ENCODE results near the gene ELOVL4. TPM values are rescaled to one million over a fixed set of nuclear protein-coding genes. Genes with fewer than 3 reads are reported as not detected.

Gene ELOVL4
- polyA plus RNA-seq, 4 donors: 1.6 to 1.7 TPM; not detected in 2

DNA sequence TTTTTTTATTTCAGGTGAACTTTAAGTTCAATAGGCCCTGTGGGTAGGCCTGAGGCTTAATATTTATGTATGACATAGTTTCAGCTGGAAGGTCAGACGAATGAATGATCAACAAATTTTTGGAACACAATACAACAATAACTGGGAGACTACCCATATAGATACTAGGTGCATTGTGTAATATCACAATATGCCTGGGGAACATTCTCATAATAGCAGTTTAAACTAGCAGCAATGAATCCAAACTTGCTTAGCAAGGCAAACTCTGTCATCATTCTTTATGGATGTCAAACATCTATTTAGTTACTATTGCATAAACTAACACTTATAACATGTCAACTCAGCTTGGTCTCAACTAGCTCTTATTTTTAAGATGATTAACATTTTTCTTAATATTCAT is 49.3 kb downstream of the ELOVL4 start:
- DNase-seq: no peak
- Histone ChIP-seq H3K4me3 (ENCODE audit: low read depth in 1 of 3, low read length in 3 of 3) (no peak overlapping the region), H3K4me1 (ENCODE audit: control insufficient read depth in 3 of 3, insufficient read depth in 2 of 3, low read depth in 1 of 3, low read length in 2 of 3) (no peaks in the 10 kb centered on the region), H3K36me3 (ENCODE audit: control insufficient read depth in 3 of 3, insufficient read depth in 2 of 3, low read depth in 1 of 3, low read length in 3 of 3) (no peaks in the 10 kb centered on the region), H3K9me3 (ENCODE audit: control insufficient read depth in 2 of 2, insufficient read depth in 1 of 2, low read depth in 1 of 2, low read length in 1 of 2) (no peaks in the 10 kb centered on the region), H3K27me3 (ENCODE audit: control insufficient read depth in 3 of 3, insufficient read depth in 3 of 3, low read length in 3 of 3) (no peaks in the 10 kb centered on the region), H3K27ac (ENCODE audit: low read depth in 1 of 3, low read length in 2 of 3) (no peak overlapping the region)
- no peak for FAIRE-seq
- WGBS, 3 donors: 83 to 88% (median 86%) methylated on average over 1 of the region's 1 CpG

DNA sequence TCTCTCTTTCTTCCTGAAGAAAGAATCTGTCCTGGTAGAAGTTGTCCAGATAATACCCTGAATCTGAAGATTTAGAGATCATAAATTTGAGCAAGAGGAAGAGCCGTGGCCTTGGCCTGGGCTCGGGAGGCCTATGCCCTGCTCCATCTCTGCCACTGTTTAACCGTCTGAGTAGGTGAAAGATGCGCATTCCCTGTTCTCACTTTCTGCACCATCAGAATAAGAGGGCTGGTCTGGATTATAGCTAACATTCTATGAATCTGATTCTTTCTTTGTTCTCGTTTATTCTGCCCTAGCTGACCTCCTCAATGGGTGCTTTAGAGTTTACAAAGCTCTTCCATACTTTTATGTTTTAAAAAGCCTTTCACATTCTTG is 51.3 kb downstream of the ELOVL4 start:
- Histone ChIP-seq H3K27me3 (ENCODE audit: control insufficient read depth in 3 of 3, insufficient read depth in 3 of 3, low read length in 3 of 3) (no peaks in the 10 kb centered on the region), H3K9me3 (ENCODE audit: control insufficient read depth in 2 of 2, insufficient read depth in 1 of 2, low read depth in 1 of 2, low read length in 1 of 2) (no peaks in the 10 kb centered on the region), H3K4me3 (ENCODE audit: low read depth in 1 of 3, low read length in 3 of 3) (no peak overlapping the region), H3K36me3 (ENCODE audit: control insufficient read depth in 3 of 3, insufficient read depth in 2 of 3, low read depth in 1 of 3, low read length in 3 of 3) (no peaks in the 10 kb centered on the region), H3K27ac (ENCODE audit: low read depth in 1 of 3, low read length in 2 of 3) (no peak overlapping the region), H3K4me1 (ENCODE audit: control insufficient read depth in 3 of 3, insufficient read depth in 2 of 3, low read depth in 1 of 3, low read length in 2 of 3) (no peaks in the 10 kb centered on the region)
- no peak for DNase-seq
- FAIRE-seq: no peak
- 72 to 85% (median 74%) methylated on average over 5 of the region's 5 CpGs for WGBS, 3 donors

DNA sequence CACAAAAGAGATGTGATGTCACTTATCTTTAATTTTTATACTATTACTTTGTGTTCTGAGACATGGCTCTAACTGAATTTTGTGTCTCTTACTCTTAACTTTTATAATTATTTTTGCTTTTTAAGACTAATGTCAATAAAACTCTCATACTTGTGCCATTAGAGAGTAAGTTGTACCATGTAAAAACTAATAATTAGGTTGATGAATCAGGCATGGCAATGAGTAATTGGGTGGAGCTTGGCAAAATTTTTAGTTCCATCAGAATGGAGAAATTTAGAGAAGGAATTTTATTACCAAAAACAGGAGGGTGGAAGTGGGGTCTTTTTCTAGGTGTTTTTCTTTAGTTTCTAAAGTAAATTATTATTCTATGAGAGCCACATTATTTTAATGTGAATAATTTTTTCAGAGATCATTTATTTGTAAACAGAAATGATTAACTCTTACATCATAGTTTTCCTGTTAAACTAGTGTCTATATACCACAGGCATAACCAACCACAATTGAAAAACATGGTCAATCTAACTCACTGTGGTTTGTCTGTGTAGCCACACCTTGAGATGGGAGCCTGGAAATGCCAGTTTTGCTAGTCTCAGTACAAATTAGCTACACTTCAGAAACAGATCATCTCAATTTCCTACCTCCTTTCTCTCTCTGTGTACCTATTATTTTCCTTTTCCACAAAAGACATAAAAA is 51.8 kb downstream of the ELOVL4 start:
- no peak for DNase-seq
- no peak for FAIRE-seq
- Histone ChIP-seq H3K27me3 (ENCODE audit: control insufficient read depth in 3 of 3, insufficient read depth in 3 of 3, low read length in 3 of 3) (no peaks in the 10 kb centered on the region), H3K4me1 (ENCODE audit: control insufficient read depth in 3 of 3, insufficient read depth in 2 of 3, low read depth in 1 of 3, low read length in 2 of 3) (no peaks in the 10 kb centered on the region), H3K36me3 (ENCODE audit: control insufficient read depth in 3 of 3, insufficient read depth in 2 of 3, low read depth in 1 of 3, low read length in 3 of 3) (no peaks in the 10 kb centered on the region), H3K9me3 (ENCODE audit: control insufficient read depth in 2 of 2, insufficient read depth in 1 of 2, low read depth in 1 of 2, low read length in 1 of 2) (no peaks in the 10 kb centered on the region), H3K4me3 (ENCODE audit: low read depth in 1 of 3, low read length in 3 of 3) (no peak overlapping the region), H3K27ac (ENCODE audit: low read depth in 1 of 3, low read length in 2 of 3) (no peak overlapping the region)

DNA sequence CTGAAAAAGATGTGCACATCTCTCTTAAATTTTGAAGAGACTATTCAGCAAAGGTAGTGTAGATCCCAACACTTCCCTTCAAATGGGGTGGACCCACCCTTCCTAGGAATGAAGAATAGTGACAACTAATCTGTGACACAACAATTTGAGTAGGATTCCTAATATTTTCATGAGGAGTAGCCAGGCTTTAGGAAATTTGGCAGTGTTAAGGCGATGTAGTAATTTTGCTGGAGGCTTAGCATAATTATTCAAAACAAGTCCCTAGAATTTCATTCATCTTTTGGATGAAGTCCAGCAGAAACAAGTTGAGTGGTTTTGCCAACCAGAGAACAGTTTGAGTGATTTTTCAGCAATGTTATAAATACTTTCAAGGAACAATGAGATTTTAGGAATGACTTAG is 52.4 kb downstream of the ELOVL4 start:
- Histone ChIP-seq H3K4me3 (ENCODE audit: low read depth in 1 of 3, low read length in 3 of 3) (no peak overlapping the region), H3K27ac (ENCODE audit: low read depth in 1 of 3, low read length in 2 of 3) (no peak overlapping the region), H3K36me3 (ENCODE audit: control insufficient read depth in 3 of 3, insufficient read depth in 2 of 3, low read depth in 1 of 3, low read length in 3 of 3) (no peaks in the 10 kb centered on the region), H3K4me1 (ENCODE audit: control insufficient read depth in 3 of 3, insufficient read depth in 2 of 3, low read depth in 1 of 3, low read length in 2 of 3) (no peaks in the 10 kb centered on the region), H3K27me3 (ENCODE audit: control insufficient read depth in 3 of 3, insufficient read depth in 3 of 3, low read length in 3 of 3) (no peaks in the 10 kb centered on the region), H3K9me3 (ENCODE audit: control insufficient read depth in 2 of 2, insufficient read depth in 1 of 2, low read depth in 1 of 2, low read length in 1 of 2) (no peaks in the 10 kb centered on the region)
- no peak for FAIRE-seq
- 57 to 80% (median 75%) methylated on average over 1 of the region's 1 CpG for WGBS, 3 donors
- DNase-seq: no peak

DNA sequence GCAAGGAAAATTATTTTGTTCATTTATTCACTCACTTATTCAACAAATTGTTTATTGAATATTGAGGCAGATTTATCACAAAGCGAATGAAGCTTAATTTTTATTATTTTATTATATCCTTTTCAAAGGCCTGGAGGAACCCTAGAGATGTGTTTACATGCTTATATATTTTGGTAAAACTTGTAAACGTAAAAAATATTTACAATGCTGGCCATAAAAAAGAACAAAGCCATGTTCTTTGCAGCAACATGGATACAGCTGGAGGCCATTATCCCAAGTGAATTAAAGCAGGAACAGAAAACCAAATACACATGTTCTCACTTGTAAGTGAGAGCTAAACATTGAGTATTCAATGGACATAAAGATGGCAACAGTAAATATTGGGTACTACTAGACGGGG is 58.8 kb downstream of the ELOVL4 start:
- DNase-seq (no peak), FAIRE-seq (no peak)

DNA sequence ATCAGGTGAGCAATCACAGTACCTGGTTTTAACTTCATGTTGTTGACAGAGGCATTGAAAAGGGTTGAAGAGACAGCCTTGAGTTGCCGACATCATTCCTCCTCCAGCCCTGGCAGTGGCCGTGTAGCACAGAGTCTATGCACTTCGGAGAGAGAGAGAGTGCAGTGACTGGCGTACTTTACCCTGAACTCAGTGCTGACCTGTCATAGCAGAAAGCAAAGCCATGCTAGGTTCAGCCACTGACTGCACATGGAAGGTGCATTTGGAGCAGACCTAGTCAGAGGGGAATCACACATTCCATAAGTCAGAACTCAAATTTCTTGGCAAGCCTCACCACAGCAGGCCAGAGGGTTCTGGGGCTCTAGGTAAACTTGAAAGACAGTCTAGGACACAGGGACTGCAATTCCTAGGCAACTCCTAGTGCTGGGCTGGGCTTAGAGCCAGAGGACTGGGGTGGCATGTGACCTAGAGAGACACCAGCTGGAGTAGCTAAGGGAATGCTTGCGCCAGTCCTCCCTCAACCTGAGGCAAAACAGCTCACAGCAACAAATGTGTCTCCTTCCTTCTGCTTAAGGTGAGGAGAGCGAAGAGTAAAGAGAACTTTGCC is 69.1 kb downstream of the ELOVL4 start:
- 76 to 89% (median 79%) methylated on average over 6 of the region's 6 CpGs for WGBS, 3 donors
- Histone ChIP-seq H3K27me3 (ENCODE audit: control insufficient read depth in 3 of 3, insufficient read depth in 3 of 3, low read length in 3 of 3) (no peaks in the 10 kb centered on the region), H3K9me3 (ENCODE audit: control insufficient read depth in 2 of 2, insufficient read depth in 1 of 2, low read depth in 1 of 2, low read length in 1 of 2) (no peaks in the 10 kb centered on the region), H3K4me3 (ENCODE audit: low read depth in 1 of 3, low read length in 3 of 3) (no peak overlapping the region), H3K4me1 (ENCODE audit: control insufficient read depth in 3 of 3, insufficient read depth in 2 of 3, low read depth in 1 of 3, low read length in 2 of 3) (no peaks in the 10 kb centered on the region), H3K27ac (ENCODE audit: low read depth in 1 of 3, low read length in 2 of 3) (no peak overlapping the region), H3K36me3 (ENCODE audit: control insufficient read depth in 3 of 3, insufficient read depth in 2 of 3, low read depth in 1 of 3, low read length in 3 of 3) (no peaks in the 10 kb centered on the region)
- DNase-seq: no peak
- no peak for FAIRE-seq

More for the DNA sequence above, 58.8 kb downstream of the ELOVL4 start:
- H3K27me3 ChIP-seq (ENCODE audit: control insufficient read depth in 3 of 3, insufficient read depth in 3 of 3, low read length in 3 of 3): no peaks in the 10 kb centered on the region
- H3K4me3 ChIP-seq (ENCODE audit: low read depth in 1 of 3, low read length in 3 of 3): no peak overlapping the region
- no peaks in the 10 kb centered on the region for H3K36me3 ChIP-seq (ENCODE audit: control insufficient read depth in 3 of 3, insufficient read depth in 2 of 3, low read depth in 1 of 3, low read length in 3 of 3)
- 34 to 70% (median 65%) methylated on average over 2 to 3 of the region's 3 CpGs for WGBS, 3 donors
- no peak overlapping the region for H3K27ac ChIP-seq (ENCODE audit: low read depth in 1 of 3, low read length in 2 of 3)
- H3K9me3 ChIP-seq (ENCODE audit: control insufficient read depth in 2 of 2, insufficient read depth in 1 of 2, low read depth in 1 of 2, low read length in 1 of 2): no peaks in the 10 kb centered on the region
- H3K4me1 ChIP-seq (ENCODE audit: control insufficient read depth in 3 of 3, insufficient read depth in 2 of 3, low read depth in 1 of 3, low read length in 2 of 3): no peaks in the 10 kb centered on the region

DNA sequence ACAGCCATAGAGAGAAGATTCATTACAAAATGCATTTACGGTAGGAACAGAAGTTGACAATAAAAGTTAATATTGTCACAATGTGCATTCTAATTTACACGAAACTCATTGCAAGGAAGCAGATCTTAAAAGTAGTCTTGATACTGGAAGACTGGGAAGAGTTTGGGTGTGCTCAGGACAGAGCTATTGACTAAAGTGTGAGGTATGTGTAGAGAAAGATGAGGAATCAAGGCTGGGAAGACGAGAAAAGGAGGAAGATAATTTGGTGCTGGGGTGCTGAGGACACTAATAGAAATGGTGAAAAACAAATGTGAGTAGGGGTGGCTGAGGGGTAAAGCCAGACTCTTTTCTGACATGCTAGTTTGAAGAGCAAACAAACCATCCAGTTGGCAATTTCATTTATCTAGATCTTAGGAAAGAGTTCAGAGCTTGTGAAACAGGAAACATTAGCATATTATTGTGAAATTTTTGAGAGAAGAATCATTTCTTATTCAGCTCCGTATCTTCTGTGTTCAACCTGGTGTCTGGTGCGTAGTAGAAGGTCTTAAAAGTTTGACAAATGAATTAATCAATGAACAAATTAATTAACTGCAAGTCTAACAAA is 72.7 kb downstream of the ELOVL4 start:
- 76 to 82% (median 77%) methylated on average over 5 of the region's 5 CpGs for WGBS, 3 donors
- no peaks in the 10 kb centered on the region for H3K27me3 ChIP-seq (ENCODE audit: control insufficient read depth in 3 of 3, insufficient read depth in 3 of 3, low read length in 3 of 3)
- no peak overlapping the region for H3K4me3 ChIP-seq (ENCODE audit: low read depth in 1 of 3, low read length in 3 of 3)
- FAIRE-seq: no peak
- no peaks in the 10 kb centered on the region for H3K4me1 ChIP-seq (ENCODE audit: control insufficient read depth in 3 of 3, insufficient read depth in 2 of 3, low read depth in 1 of 3, low read length in 2 of 3)
- no peak for DNase-seq
- H3K27ac ChIP-seq (ENCODE audit: low read depth in 1 of 3, low read length in 2 of 3): no peak overlapping the region
- H3K9me3 ChIP-seq (ENCODE audit: control insufficient read depth in 2 of 2, insufficient read depth in 1 of 2, low read depth in 1 of 2, low read length in 1 of 2): no peaks in the 10 kb centered on the region
- H3K36me3 ChIP-seq (ENCODE audit: control insufficient read depth in 3 of 3, insufficient read depth in 2 of 3, low read depth in 1 of 3, low read length in 3 of 3): no peaks in the 10 kb centered on the region

DNA sequence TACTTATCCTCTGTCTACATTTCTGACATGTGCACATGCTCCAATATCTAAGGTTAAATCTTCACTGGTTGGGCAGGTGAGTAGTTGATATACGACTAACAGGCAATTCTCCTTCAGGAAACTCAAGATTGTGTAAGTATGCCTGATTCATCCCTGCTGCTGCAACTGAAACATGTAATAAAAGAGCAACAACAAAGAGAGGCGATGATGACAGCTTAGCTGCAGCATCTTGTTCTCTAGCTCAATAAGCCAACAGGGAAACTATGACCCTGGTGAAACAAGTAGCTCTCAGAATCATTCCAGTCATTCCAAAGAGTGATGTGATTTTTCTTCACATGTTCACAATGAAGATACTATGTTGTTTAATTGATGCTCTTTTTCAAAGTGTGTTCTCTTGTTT is 74.4 kb downstream of the ELOVL4 start:
- H3K27ac ChIP-seq (ENCODE audit: low read depth in 1 of 3, low read length in 2 of 3): no peak overlapping the region
- no peaks in the 10 kb centered on the region for H3K9me3 ChIP-seq (ENCODE audit: control insufficient read depth in 2 of 2, insufficient read depth in 1 of 2, low read depth in 1 of 2, low read length in 1 of 2)
- WGBS, 3 donors: 40 to 69% (median 57%) methylated on average over 2 of the region's 2 CpGs
- peaks cover 0 to under 1% (median 0%) of the 10 kb centered on the region in 3 donors for H3K4me1 ChIP-seq (ENCODE audit: control insufficient read depth in 3 of 3, insufficient read depth in 2 of 3, low read depth in 1 of 3, low read length in 2 of 3)
- H3K4me3 ChIP-seq (ENCODE audit: low read depth in 1 of 3, low read length in 3 of 3): no peak overlapping the region
- no peak for FAIRE-seq
- no peaks in the 10 kb centered on the region for H3K27me3 ChIP-seq (ENCODE audit: control insufficient read depth in 3 of 3, insufficient read depth in 3 of 3, low read length in 3 of 3)
- H3K36me3 ChIP-seq (ENCODE audit: control insufficient read depth in 3 of 3, insufficient read depth in 2 of 3, low read depth in 1 of 3, low read length in 3 of 3): no peaks in the 10 kb centered on the region
- DNase-seq: peak in 1 of 2 donors; percentile 51
